Naive thymus-derived CD4-positive, alpha-beta T cell (primary cell): ENCODE measurements around the gene BECN2. TPM values are rescaled to one million over a fixed set of nuclear protein-coding genes. Genes with fewer than 3 reads are reported as not detected.
A peak's percentile ranks its signal among the peaks of the same experiment; 100 is the strongest.
"Not testable (repeated sequence)": the region's sequence is repeated elsewhere in the genome, so short reads cannot be mapped to it uniquely, and the experiment has no call there.

Source experiments
- ATAC-seq: fragments of 150-1000 bp; cut with Tn5 transposase; 2 replicates; pipeline ENCODE4 v1.10.0; 2021; ENCODE audit warnings: mild to moderate bottlenecking, moderate library complexity
- CTCF ChIA-PET: fragments of 350-600 bp; sonication (Branson Sonifier 250); formaldehyde crosslinking; loops from one replicate; lab custom pipeline; 2021; ENCODE audit warnings: antibody characterized with exemption; lab: Charles Lee
- POLR2A ChIA-PET: fragments of 350-600 bp; sonication (Branson Sonifier 250); formaldehyde crosslinking; loops from one replicate; lab custom pipeline; 2021; ENCODE audit warnings: antibody characterized with exemption, inconsistent platforms; lab: Charles Lee
- DNase-seq, 9 donors: peaks; one replicate each; pipeline versions ENCODE4 v3.0.0 to v3.0.0-alpha.2; 2020 to 2022; ENCODE audit warnings: mixed read lengths in 1 of 9
- H3K27ac ChIP-seq: one replicate; pipeline ENCODE4 v1.7.0; 2013; ENCODE audit warnings: mild to moderate bottlenecking, low read depth, low read length, moderate library complexity
- H3K27me3 ChIP-seq, 2 donors: one replicate each; pipeline ENCODE4 v1.7.0; 2013; ENCODE audit warnings: low read length in 2 of 2, mild to moderate bottlenecking in 2 of 2, moderate library complexity in 2 of 2; ENCODE audit not compliant: control insufficient read depth in 2 of 2, insufficient read depth in 2 of 2
- H3K36me3 ChIP-seq, 3 experiments: 1 replicate in 2 of 3; 2 replicates in 1 of 3; pipeline ENCODE4 v1.7.0; 2013; ENCODE audit warnings: low read length in 3 of 3, mild to moderate bottlenecking in 3 of 3, moderate library complexity in 1 of 3; ENCODE audit not compliant: insufficient read depth in 3 of 3, control insufficient read depth in 2 of 3
- H3K4me1 ChIP-seq, 2 donors: one replicate each; pipeline ENCODE4 v1.7.0; 2013; ENCODE audit warnings: low read length in 2 of 2, mild to moderate bottlenecking in 2 of 2, moderate library complexity in 1 of 2; ENCODE audit not compliant: control insufficient read depth in 2 of 2, insufficient read depth in 2 of 2
- H3K4me3 ChIP-seq: 2 replicates; pipeline ENCODE4 v1.7.0; 2013; ENCODE audit warnings: mild to moderate bottlenecking, low read length
- H3K9me3 ChIP-seq, 3 experiments: 1 replicate in 2 of 3; 2 replicates in 1 of 3; pipeline ENCODE4 v1.7.0; 2013; ENCODE audit warnings: low read length in 3 of 3; ENCODE audit not compliant: control insufficient read depth in 2 of 3
- H3K27ac Mint-ChIP-seq, 9 donors: one replicate each; pipeline ENCODE4 v1.8.0; 2020 to 2022; ENCODE audit warnings: mixed read lengths in 9 of 9, mild to moderate bottlenecking in 8 of 9, moderate library complexity in 5 of 9, inconsistent platforms in 2 of 9
- H3K27me3 Mint-ChIP-seq, 5 donors: one replicate each; pipeline ENCODE4 v1.8.0; 2021 to 2022; ENCODE audit warnings: mixed read lengths in 5 of 5, mild to moderate bottlenecking in 1 of 5
- H3K36me3 Mint-ChIP-seq, 5 donors: one replicate each; pipeline ENCODE4 v1.8.0; 2020 to 2022; ENCODE audit warnings: mixed read lengths in 5 of 5, mild to moderate bottlenecking in 3 of 5, inconsistent platforms in 1 of 5
- H3K4me1 Mint-ChIP-seq, 7 donors: one replicate each; pipeline ENCODE4 v1.8.0; 2020 to 2022; ENCODE audit warnings: mixed read lengths in 7 of 7, mild to moderate bottlenecking in 3 of 7, inconsistent platforms in 1 of 7
- H3K4me3 Mint-ChIP-seq, 10 donors: one replicate each; pipeline ENCODE4 v1.8.0; 2020 to 2022; ENCODE audit warnings: mild to moderate bottlenecking in 10 of 10, mixed read lengths in 10 of 10, moderate library complexity in 6 of 10, inconsistent platforms in 2 of 10
- H3K9me3 Mint-ChIP-seq, 11 donors: one replicate each; pipeline ENCODE4 v1.8.0; 2020 to 2022; ENCODE audit warnings: mixed read lengths in 11 of 11, mild to moderate bottlenecking in 4 of 11, inconsistent platforms in 1 of 11, moderate library complexity in 1 of 11
- intact Hi-C, 2 donors: fragments of 100-400 bp; cut with micrococcal nuclease; formaldehyde crosslinking; loops; one replicate each; pipeline ENCODE4 v1.15.1; 2023
- polyA plus RNA-seq, 2 donors: library from polyadenylated mRNA; unstranded; fragments of 300-500 nt; fragmentation: Illumina TruSeq; gene quantifications; one replicate each; pipeline ENCODE4 v1.2.3, GENCODE V29; 2021
- total RNA-seq, 6 experiments: library from RNA in 5 of 6; stranded (reverse) in 5 of 6; gene quantifications; 1 replicate in 5 of 6; 2 replicates in 1 of 6; pipeline ENCODE4 v1.2.3 and lab custom pipeline; 2021 to 2026

The BECN2 gene
- total and polyA plus RNA-seq, 7 experiments from 2014 or later, result not detected

DNA sequence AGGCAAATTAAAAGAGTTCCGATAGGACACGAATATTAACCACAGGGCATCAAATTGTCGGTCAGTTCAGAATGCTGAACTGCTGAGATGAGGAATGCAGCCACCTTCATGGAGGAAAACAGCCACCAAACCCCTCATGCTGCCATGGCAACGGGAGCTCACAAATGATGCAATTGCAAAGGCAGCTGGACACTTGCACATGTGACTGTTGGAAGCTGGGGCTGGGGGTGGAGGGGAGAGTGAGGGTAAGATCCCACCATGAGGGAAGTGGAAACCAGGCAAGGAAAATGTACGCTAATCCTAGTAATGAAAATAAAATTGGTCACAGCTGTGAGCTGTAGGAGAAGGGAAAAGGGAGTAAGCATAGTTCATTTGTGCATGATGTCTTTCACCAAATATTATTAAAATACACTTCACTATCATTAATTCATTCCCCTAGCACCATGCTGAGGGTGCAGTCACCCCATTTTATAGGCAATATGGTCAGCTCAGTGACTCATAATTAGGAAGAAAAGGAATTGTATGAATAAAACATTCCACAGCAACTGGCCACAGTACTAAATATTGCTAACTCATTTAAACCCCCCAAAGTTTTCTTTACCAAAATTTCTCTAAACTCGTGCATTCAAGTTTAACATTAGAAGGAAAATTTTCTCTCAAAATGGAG is 15.3 kb downstream of the BECN2 start:
- Mint-ChIP-seq H3K4me3 (no peak overlapping the region), H3K9me3 (no peaks in the 10 kb centered on the region), H3K4me1 (peaks cover 0 to 2% (median 0%) of the 10 kb centered on the region in 7 donors), H3K27me3 (peaks cover 0 to 4% (median 0%) of the 10 kb centered on the region in 5 donors), H3K27ac (no peak overlapping the region), H3K36me3 (no peaks in the 10 kb centered on the region)
- Histone ChIP-seq H3K27ac (no peak overlapping the region), H3K4me3 (no peak overlapping the region), H3K4me1 (no peaks in the 10 kb centered on the region), H3K27me3 (no peaks in the 10 kb centered on the region), H3K9me3 (no peaks in the 10 kb centered on the region), H3K36me3 (no peaks in the 10 kb centered on the region)
- intact Hi-C loops, result no loop called here
- ChIA-PET CTCF (no interaction called here), POLR2A (no interaction called here)
- no peak for DNase-seq
- no peak for ATAC-seq

DNA sequence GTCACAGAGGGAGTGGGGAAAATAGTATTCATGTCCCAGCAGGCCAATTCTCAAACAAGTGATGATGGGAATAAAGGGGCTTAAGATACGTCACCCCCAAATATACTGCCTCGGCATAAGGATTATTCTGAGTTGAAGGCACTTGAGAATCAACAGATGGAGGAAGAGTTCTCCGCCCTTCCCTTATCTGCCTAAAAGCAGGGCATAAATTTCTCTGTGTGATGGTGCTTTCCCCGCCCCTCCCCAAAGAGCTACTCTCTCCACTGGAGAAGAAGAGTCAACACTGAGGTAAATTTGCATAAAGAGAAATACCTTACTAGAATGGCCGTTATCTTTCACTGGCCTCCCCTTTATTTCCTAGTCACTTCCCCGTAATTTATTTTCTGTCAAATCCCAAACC is 18.7 kb downstream of the BECN2 start:
- H3K36me3 Mint-ChIP-seq, result peaks cover 0 to 4% (median 0%) of the 10 kb centered on the region in 5 donors
- H3K27me3 Mint-ChIP-seq, result peaks cover 0 to 3% (median 0%) of the 10 kb centered on the region in 5 donors
- no peaks in the 10 kb centered on the region for H3K27me3 ChIP-seq
- POLR2A ChIA-PET, result no interaction called here
- DNase-seq (no peak), ATAC-seq (no peak)
- H3K4me3 ChIP-seq, result no peak overlapping the region
- H3K36me3 ChIP-seq, result no peaks in the 10 kb centered on the region
- intact Hi-C loops, result no loop called here
- no peaks in the 10 kb centered on the region for H3K4me1 ChIP-seq
- H3K27ac ChIP-seq, result no peak overlapping the region
- H3K4me3 Mint-ChIP-seq, result no peak overlapping the region
- peaks cover 0 to 4% (median 0%) of the 10 kb centered on the region in 11 donors for H3K9me3 Mint-ChIP-seq
- peaks cover 0 to 2% (median 0%) of the 10 kb centered on the region in 7 donors for H3K4me1 Mint-ChIP-seq
- no peak overlapping the region for H3K27ac Mint-ChIP-seq
- CTCF ChIA-PET, result no interaction called here
- no peaks in the 10 kb centered on the region for H3K9me3 ChIP-seq

DNA sequence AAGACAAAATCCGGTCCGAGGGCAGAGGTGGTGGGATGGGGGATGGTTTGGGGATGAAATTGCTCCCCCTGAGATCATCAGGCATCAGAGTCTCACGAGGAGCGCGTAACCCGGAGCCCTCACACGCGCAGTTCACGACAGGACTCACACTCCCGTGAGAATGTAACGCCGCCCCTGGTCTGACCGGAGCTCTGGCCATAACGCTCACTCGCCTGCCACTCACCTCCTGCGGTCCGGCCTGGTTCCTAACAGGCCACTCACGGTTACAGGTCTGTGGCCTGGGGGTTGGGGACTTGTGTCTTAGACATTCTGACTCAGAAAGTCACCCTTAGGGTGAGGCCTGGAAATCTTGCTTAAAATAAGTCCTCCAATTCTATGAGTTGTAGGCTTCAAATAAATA is 21.5 kb downstream of the BECN2 start:
- H3K4me1 ChIP-seq, result no peaks in the 10 kb centered on the region
- H3K27me3 Mint-ChIP-seq, result no peaks in the 10 kb centered on the region
- CTCF ChIA-PET, result no interaction called here

DNA sequence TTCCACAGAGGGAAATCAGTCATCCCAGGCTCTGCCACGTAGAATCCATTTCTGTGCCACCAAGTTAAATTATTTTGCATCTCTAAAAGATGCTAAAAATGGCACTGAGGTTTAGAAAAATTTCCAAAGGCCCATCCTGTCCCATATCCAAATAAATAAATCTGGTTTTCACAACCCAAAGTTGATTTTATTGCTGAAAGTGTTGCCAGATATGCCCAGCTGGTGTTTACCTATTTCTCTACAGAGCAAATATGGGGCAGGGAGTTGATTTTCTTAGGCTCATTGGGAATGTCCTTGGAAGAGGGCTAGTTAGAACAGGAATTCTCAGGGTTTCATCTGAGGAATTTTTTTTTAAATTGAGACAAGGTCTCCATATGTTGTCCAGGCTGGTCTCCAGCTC is 22.4 kb downstream of the BECN2 start:
- peaks cover 0 to 4% (median 0%) of the 10 kb centered on the region in 5 donors for H3K36me3 Mint-ChIP-seq
- no peaks in the 10 kb centered on the region for H3K36me3 ChIP-seq
- intact Hi-C loops, result no loop called here
- no peak for ATAC-seq
- H3K9me3 Mint-ChIP-seq, result peaks cover 0 to 4% (median 0%) of the 10 kb centered on the region in 11 donors
- H3K27me3 ChIP-seq, result no peaks in the 10 kb centered on the region
- H3K27me3 Mint-ChIP-seq, result no peaks in the 10 kb centered on the region
- no peak for DNase-seq
- ChIA-PET CTCF (no interaction called here), POLR2A (no interaction called here)
- no peak overlapping the region for H3K27ac ChIP-seq
- no peak overlapping the region for H3K4me3 Mint-ChIP-seq
- H3K27ac Mint-ChIP-seq, result no peak overlapping the region
- H3K4me3 ChIP-seq, result no peak overlapping the region
- H3K4me1 Mint-ChIP-seq, result no peaks in the 10 kb centered on the region
- H3K4me1 ChIP-seq, result no peaks in the 10 kb centered on the region
- H3K9me3 ChIP-seq, result no peaks in the 10 kb centered on the region

More for the DNA sequence above, 21.5 kb downstream of the BECN2 start:
- Mint-ChIP-seq H3K4me3 (no peak overlapping the region), H3K27ac (no peak overlapping the region), H3K36me3 (peaks cover 0 to 4% (median 0%) of the 10 kb centered on the region in 5 donors), H3K9me3 (peaks cover 0 to 4% (median 0%) of the 10 kb centered on the region in 11 donors), H3K4me1 (no peaks in the 10 kb centered on the region)
- Histone ChIP-seq H3K27me3 (no peaks in the 10 kb centered on the region), H3K36me3 (no peaks in the 10 kb centered on the region), H3K4me3 (no peak overlapping the region), H3K9me3 (no peaks in the 10 kb centered on the region), H3K27ac (no peak overlapping the region)
- POLR2A ChIA-PET, result no interaction called here
- DNase-seq (no peak), ATAC-seq (no peak)
- intact Hi-C loops, result no loop called here

DNA sequence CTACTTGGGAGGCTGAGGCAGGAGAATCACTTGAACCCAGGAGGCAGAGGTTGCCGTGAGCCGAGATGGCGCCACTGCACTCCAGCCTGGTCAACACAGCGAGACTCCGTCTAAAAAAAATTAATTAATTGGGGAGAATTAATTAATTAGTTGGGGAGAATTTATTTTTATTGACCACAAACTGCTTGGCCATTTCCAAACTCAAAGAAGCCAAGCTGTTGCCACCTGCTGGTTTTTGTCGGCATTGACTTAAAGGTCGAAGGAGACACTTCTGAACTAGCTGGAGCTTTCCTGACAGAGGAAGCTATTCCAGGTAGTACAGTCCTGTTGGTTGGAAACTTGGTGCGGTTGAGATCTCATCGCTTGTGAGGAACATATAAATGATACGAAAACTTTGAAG is 28.2 kb downstream of the BECN2 start:
- DNase-seq, result peak in 1 of 9 donors; percentile 4
- H3K27ac Mint-ChIP-seq, result no peak overlapping the region
- no peaks in the 10 kb centered on the region for H3K4me1 Mint-ChIP-seq
- H3K27me3 ChIP-seq, result no peaks in the 10 kb centered on the region
- H3K4me3 Mint-ChIP-seq, result no peak overlapping the region
- no peaks in the 10 kb centered on the region for H3K4me1 ChIP-seq
- peaks cover 0 to 1% (median 0%) of the 10 kb centered on the region in 11 donors for H3K9me3 Mint-ChIP-seq
- no peak overlapping the region for H3K27ac ChIP-seq
- no peaks in the 10 kb centered on the region for H3K27me3 Mint-ChIP-seq
- no peaks in the 10 kb centered on the region for H3K36me3 Mint-ChIP-seq
- POLR2A ChIA-PET, result no interaction called here
- intact Hi-C loops, result no loop called here
- no peak for ATAC-seq
- no peaks in the 10 kb centered on the region for H3K9me3 ChIP-seq
- CTCF ChIA-PET, result interaction anchor here (0.6 kb wide), 1 partner anchor 1106 kb away, joined by 3 read pairs; no protein-coding TSS in a partner anchor
- H3K4me3 ChIP-seq, result no peak overlapping the region
- no peaks in the 10 kb centered on the region for H3K36me3 ChIP-seq

DNA sequence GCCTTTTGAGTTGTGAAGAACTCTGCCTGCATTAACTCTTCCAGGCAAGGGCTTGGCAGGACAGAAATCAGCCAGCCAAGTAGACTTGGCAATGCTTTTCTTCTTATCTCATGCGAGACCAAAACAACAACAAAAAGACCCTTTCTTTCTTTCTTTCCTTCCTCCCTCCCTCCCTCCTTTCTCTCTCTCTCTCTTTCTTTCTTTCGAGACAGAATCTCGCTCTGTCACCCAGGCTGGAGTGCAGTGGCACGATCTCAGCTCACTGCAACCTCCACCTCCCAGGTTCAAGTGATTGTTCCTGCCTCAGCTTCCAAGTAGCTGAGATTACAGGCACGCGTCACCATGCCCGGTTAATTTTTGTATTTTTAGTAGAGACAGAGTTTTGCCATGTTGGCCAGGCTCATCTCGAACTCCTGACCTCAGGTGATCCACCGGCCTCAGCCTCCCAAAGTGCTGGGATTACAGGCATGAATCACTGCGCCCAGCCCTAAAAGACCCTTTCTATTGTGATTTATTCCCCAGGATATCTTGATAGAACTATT is 30.9 kb downstream of the BECN2 start:
- H3K36me3 ChIP-seq, H3K4me1 ChIP-seq, H3K27ac Mint-ChIP-seq, ATAC-seq, POLR2A ChIA-PET, H3K27me3 ChIP-seq, H3K9me3 Mint-ChIP-seq, H3K4me3 ChIP-seq, H3K4me3 Mint-ChIP-seq, H3K9me3 ChIP-seq, CTCF ChIA-PET, DNase-seq, H3K4me1 Mint-ChIP-seq, H3K27me3 Mint-ChIP-seq, H3K36me3 Mint-ChIP-seq, H3K27ac ChIP-seq, intact Hi-C loops: not testable (repeated sequence)

DNA sequence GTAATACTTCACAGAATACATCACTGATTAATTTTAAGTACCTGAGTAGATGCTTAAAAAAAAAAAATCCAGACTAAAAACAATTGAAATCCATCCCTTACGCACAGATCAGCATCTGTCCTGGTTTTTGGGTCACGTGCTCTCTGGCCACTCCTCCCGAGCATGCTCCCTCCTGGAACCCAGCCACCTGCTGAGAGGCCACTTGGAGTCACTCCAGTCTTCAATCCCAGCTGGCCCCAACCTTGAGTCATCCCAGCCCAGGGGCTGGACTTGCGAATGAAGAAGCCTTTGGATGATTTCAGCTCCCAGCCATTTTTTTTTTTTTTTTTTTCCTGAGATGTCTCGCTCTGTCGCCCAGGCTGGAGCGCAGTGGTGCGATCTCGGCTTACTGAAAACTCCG is 32.5 kb downstream of the BECN2 start:
- ATAC-seq (no peak), DNase-seq (no peak)
- ChIA-PET POLR2A (no interaction called here), CTCF (no interaction called here)
- Mint-ChIP-seq H3K27me3 (peaks cover 0 to 9% (median 0%) of the 10 kb centered on the region in 5 donors), H3K27ac (no peak overlapping the region), H3K4me3 (no peak overlapping the region), H3K4me1 (no peaks in the 10 kb centered on the region), H3K36me3 (no peaks in the 10 kb centered on the region), H3K9me3 (peaks cover 0 to 3% (median 0%) of the 10 kb centered on the region in 11 donors)
- H3K36me3 ChIP-seq, result no peaks in the 10 kb centered on the region
- H3K27ac ChIP-seq, result no peak overlapping the region
- intact Hi-C loops, result loop anchor here in 1 of 2 donors (10.0 kb wide), 1 partner anchor 95 kb away; no protein-coding TSS in a partner anchor
- H3K4me3 ChIP-seq, result no peak overlapping the region
- H3K9me3 ChIP-seq, result no peaks in the 10 kb centered on the region
- no peaks in the 10 kb centered on the region for H3K4me1 ChIP-seq
- no peaks in the 10 kb centered on the region for H3K27me3 ChIP-seq
